ENCODE results near the gene EXOC4.

EXOC4 gene

DNA sequence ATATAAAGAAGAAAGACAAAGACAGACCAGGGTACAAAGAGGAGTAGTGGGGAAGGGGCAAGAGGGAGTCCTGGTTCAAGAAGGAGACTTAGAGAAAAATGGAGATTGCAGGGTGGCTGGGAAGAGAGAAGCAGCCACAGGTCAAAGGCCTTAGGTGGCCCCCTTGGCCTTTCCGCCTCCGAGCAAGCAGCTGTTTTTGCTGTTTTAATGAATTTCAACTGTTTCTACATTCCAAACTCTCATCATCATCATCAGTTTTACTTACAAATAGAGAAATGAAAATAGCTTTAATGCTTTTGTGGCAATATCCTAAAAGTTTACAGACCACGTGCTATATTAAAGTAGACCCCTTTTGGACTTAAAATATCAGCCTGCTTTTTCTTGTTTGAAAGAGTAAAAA is 399.7 kb downstream of the EXOC4 start:
- no peak overlapping the region for H3K27ac ChIP-seq (ENCODE audit: low read depth, low read length, severe bottlenecking)

DNA sequence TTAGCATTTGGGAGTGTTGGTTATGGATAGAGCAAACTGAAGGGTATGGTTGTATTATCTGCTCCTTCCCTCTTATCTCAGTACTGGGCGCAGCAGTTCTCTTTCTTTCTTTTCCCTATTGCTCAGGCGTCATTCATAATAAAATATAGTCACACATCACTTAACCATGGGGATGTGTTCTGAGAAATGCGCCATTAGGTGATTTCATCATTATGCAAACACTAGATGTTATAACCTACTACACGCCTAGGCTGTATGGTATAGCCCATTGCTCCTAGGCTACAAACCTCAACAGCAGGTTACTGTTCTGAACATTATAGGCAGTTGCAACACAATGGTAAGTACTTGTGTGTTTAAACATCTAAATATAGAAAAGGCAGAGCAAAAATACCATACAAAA is 401.7 kb downstream of the EXOC4 start:
- no peaks in the 10 kb centered on the region for H3K9me3 ChIP-seq (ENCODE audit: control insufficient read depth, low read length)
- WGBS, 2 experiments (ENCODE audit: insufficient coverage in 2 of 2), result 100% methylated on average over 1 to 2 of the region's 4 CpGs
- H3K4me1 ChIP-seq (ENCODE audit: control insufficient read depth, insufficient read depth, low read length, poor library complexity, severe bottlenecking), result no peaks in the 10 kb centered on the region
- no peak overlapping the region for H3K4me3 ChIP-seq (ENCODE audit: extremely low read depth, insufficient read depth, low read length, poor library complexity, severe bottlenecking)
- no peak overlapping the region for H3K27ac ChIP-seq (ENCODE audit: low read depth, low read length, severe bottlenecking)
- H3K36me3 ChIP-seq (ENCODE audit: control insufficient read depth, insufficient read depth, low read length), result no peaks in the 10 kb centered on the region

More for the DNA sequence above, 399.7 kb downstream of the EXOC4 start:
- H3K9me3 ChIP-seq (ENCODE audit: control insufficient read depth, low read length), result no peaks in the 10 kb centered on the region
- WGBS, 2 experiments (ENCODE audit: insufficient coverage in 2 of 2), result 100% methylated on average over 1 of the region's 3 CpGs; no CpG with 5 or more reads in 1 of the 2 experiments
- no peak overlapping the region for H3K4me3 ChIP-seq (ENCODE audit: extremely low read depth, insufficient read depth, low read length, poor library complexity, severe bottlenecking)
- no peaks in the 10 kb centered on the region for H3K4me1 ChIP-seq (ENCODE audit: control insufficient read depth, insufficient read depth, low read length, poor library complexity, severe bottlenecking)
- no peaks in the 10 kb centered on the region for H3K36me3 ChIP-seq (ENCODE audit: control insufficient read depth, insufficient read depth, low read length)

DNA sequence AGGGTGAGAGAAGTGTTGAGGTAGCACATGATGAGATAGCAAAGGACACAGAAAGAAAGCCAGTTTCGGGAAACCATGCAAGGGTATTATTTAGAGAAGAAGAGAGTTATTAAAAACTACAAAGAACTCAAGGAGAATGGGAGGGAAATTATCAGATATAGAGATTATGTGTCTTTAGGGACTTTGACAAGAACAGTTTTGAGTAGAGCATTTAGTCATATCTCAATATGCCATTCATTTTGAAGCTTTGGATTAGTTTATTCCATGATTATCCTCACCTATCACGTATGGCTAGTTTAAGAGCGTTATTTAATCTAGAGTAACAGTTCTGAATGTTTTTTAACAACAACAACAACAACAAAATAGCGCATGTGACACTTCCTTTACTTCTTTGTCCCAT is 409.4 kb downstream of the EXOC4 start:
- H3K4me1 ChIP-seq (ENCODE audit: control insufficient read depth, insufficient read depth, low read length, poor library complexity, severe bottlenecking), result no peaks in the 10 kb centered on the region
- no peak overlapping the region for H3K4me3 ChIP-seq (ENCODE audit: extremely low read depth, insufficient read depth, low read length, poor library complexity, severe bottlenecking)
- 83 to 90% methylated on average over 1 of the region's 4 CpGs for WGBS, 2 experiments (ENCODE audit: insufficient coverage in 2 of 2)
- H3K9me3 ChIP-seq (ENCODE audit: control insufficient read depth, low read length), result no peaks in the 10 kb centered on the region
- no peaks in the 10 kb centered on the region for H3K36me3 ChIP-seq (ENCODE audit: control insufficient read depth, insufficient read depth, low read length)
- no peak overlapping the region for H3K27ac ChIP-seq (ENCODE audit: low read depth, low read length, severe bottlenecking)

DNA sequence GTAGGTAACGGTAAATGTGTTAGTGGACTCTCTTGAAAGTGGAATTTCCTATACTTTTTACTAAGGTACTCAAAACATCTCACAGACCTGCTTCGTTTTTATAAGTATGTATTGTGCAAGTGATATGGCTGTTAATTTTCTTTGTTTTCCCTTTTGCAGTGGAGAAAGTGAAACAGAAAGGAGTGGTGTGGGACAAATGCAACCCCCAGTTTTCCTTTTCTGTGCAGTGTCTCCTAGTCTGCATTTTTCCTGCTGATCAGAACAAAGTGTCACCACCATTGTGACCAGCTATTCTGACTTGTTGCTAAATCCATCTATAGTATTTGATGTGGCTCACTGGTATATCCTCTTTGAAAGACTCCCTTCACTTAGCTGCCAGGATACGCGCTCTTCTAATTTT is 410.0 kb downstream of the EXOC4 start:
- H3K36me3 ChIP-seq (ENCODE audit: control insufficient read depth, insufficient read depth, low read length), result no peaks in the 10 kb centered on the region
- H3K9me3 ChIP-seq (ENCODE audit: control insufficient read depth, low read length), result no peaks in the 10 kb centered on the region
- H3K27ac ChIP-seq (ENCODE audit: low read depth, low read length, severe bottlenecking), result no peak overlapping the region
- H3K4me3 ChIP-seq (ENCODE audit: extremely low read depth, insufficient read depth, low read length, poor library complexity, severe bottlenecking), result no peak overlapping the region
- WGBS, 2 experiments (ENCODE audit: insufficient coverage in 2 of 2), result 91 to 100% methylated on average over 2 of the region's 4 CpGs
- H3K4me1 ChIP-seq (ENCODE audit: control insufficient read depth, insufficient read depth, low read length, poor library complexity, severe bottlenecking), result no peaks in the 10 kb centered on the region

DNA sequence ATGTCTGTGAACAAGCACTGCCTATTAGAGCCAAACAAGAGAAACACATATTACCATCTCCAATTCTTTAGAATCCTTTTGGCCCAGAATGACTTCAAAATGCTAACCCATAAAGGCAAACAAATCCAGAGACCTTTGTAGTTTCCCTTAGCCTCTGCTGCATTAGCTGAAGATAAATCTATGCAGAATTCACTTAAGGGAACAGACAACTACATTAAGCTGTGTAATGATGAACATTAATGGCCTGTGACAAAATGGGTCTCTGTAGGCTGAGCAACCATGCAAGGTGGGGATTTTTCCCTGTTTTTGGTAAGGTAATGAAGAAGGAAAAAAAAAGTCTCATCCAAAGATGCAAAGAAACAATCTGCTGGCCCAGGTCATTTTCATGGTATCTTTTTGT is 411.6 kb downstream of the EXOC4 start:
- H3K4me3 ChIP-seq (ENCODE audit: extremely low read depth, insufficient read depth, low read length, poor library complexity, severe bottlenecking), result no peak overlapping the region
- H3K4me1 ChIP-seq (ENCODE audit: control insufficient read depth, insufficient read depth, low read length, poor library complexity, severe bottlenecking), result no peaks in the 10 kb centered on the region
- no peak overlapping the region for H3K27ac ChIP-seq (ENCODE audit: low read depth, low read length, severe bottlenecking)
- no peaks in the 10 kb centered on the region for H3K36me3 ChIP-seq (ENCODE audit: control insufficient read depth, insufficient read depth, low read length)
- H3K9me3 ChIP-seq (ENCODE audit: control insufficient read depth, low read length), result no peaks in the 10 kb centered on the region

DNA sequence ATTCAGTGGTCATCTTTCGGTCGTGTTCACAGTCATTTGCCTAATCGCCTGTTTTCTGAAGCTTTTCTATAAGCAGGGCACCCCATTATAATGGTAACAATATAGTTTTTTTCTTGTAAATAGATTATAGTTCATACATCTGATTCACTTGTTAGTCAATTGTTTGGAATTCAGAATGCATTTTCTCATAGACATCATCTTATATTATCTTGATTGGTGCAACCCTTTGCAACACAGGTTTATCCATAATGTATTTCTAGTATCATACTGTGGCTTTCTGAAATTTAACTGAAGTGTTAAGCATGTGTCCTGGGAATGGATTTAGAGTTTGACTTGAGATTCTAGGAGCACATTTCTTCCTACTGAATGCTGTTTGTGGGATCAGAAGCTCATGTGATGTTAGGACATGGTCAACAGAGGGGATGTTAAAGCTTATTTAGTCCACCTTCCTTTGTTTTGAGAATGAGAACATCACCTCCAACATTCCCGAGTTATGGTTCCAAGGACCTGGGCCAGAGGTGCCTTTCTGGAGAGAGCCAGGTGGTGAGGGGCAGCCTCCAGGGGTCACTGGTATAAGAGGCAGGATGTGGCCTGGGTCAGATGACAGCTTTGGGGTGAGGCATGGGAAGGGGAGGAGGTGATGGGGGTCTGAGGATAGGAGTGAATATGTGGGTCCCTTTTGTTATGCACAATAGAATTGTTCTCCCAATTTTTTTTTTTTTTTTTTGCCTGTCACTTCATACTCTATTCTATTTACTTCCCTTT is 415.6 kb downstream of the EXOC4 start:
- H3K36me3 ChIP-seq (ENCODE audit: control insufficient read depth, insufficient read depth, low read length), result no peaks in the 10 kb centered on the region

DNA sequence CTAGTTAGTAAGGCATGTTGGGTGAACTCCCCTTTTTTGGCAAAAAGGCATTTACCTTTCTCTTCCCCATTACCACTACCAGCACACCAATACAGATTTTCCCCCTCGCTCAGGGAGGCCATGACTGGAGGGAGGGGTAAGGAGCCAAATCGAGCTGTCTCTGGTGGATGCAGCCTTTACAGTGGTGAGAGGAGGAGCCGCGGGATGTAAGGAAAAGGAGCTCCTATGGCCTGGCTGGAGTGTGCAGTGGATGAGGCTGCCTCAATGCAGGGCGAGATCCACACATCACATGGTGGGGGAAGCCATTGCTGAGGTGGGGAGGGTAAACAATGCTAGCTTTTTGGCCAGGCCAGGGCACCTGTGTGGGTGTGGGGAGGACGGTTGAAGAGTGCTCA is 416.2 kb downstream of the EXOC4 start:
- 44 to 72% methylated on average over 2 to 4 of the region's 6 CpGs for WGBS, 2 experiments (ENCODE audit: insufficient coverage in 2 of 2)
- no peaks in the 10 kb centered on the region for H3K9me3 ChIP-seq (ENCODE audit: control insufficient read depth, low read length)
- H3K4me1 ChIP-seq (ENCODE audit: control insufficient read depth, insufficient read depth, low read length, poor library complexity, severe bottlenecking), result no peaks in the 10 kb centered on the region
- H3K4me3 ChIP-seq (ENCODE audit: extremely low read depth, insufficient read depth, low read length, poor library complexity, severe bottlenecking), result no peak overlapping the region
- H3K27ac ChIP-seq (ENCODE audit: low read depth, low read length, severe bottlenecking), result no peak overlapping the region
- H3K36me3 ChIP-seq (ENCODE audit: control insufficient read depth, insufficient read depth, low read length), result no peaks in the 10 kb centered on the region

More for the DNA sequence above, 415.6 kb downstream of the EXOC4 start:
- no peak overlapping the region for H3K4me3 ChIP-seq (ENCODE audit: extremely low read depth, insufficient read depth, low read length, poor library complexity, severe bottlenecking)
- no peaks in the 10 kb centered on the region for H3K9me3 ChIP-seq (ENCODE audit: control insufficient read depth, low read length)
- 100% methylated on average over 1 of the region's 4 CpGs; no CpG with 5 or more reads in 1 of the 2 experiments for WGBS, 2 experiments (ENCODE audit: insufficient coverage in 2 of 2)
- H3K4me1 ChIP-seq (ENCODE audit: control insufficient read depth, insufficient read depth, low read length, poor library complexity, severe bottlenecking), result no peaks in the 10 kb centered on the region
- no peak overlapping the region for H3K27ac ChIP-seq (ENCODE audit: low read depth, low read length, severe bottlenecking)

DNA sequence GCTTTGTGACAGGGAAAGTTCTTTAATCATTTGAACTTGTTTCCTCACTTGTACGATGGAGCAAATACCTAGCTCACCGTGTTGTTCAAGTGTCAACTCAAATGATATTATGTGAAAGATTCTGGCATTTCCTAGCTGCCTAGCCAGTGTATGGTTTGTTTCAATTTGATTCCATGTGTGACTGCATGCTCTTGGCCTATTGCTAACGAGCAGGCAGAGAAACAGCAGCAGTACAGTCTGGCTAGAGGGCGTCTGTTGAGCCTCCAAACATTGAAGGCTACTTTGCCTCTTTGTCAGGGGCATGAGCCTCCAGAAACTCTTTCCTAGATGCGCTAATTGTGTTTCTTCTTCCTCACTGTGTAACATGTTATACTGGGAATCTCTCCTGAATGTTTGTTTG is 417.4 kb downstream of the EXOC4 start:
- 90 to 92% methylated on average over 4 of the region's 5 CpGs for WGBS, 2 experiments (ENCODE audit: insufficient coverage in 2 of 2)
- no peaks in the 10 kb centered on the region for H3K4me1 ChIP-seq (ENCODE audit: control insufficient read depth, insufficient read depth, low read length, poor library complexity, severe bottlenecking)
- no peak overlapping the region for H3K4me3 ChIP-seq (ENCODE audit: extremely low read depth, insufficient read depth, low read length, poor library complexity, severe bottlenecking)
- H3K36me3 ChIP-seq (ENCODE audit: control insufficient read depth, insufficient read depth, low read length), result no peaks in the 10 kb centered on the region
- no peak overlapping the region for H3K27ac ChIP-seq (ENCODE audit: low read depth, low read length, severe bottlenecking)
- H3K9me3 ChIP-seq (ENCODE audit: control insufficient read depth, low read length), result no peaks in the 10 kb centered on the region

DNA sequence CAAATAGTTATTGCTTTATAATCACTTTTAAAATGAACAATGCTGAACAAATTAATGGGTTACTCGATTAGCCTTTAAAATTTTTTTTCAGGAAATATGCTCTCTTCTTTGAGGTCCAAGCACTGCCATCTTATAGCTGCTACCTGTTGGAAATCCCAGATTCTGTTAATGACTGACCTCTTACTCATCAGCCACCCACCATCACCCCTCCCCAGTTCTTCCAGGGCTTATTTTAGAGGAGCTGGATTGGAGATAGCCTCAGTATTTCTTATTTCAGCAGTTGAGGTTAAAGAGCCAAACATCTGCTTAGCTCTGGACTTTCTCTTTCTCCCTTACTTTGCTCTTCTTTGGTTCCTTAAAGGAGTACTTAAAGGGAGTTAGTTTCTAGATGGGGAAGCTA is 420.0 kb downstream of the EXOC4 start:
- no peaks in the 10 kb centered on the region for H3K36me3 ChIP-seq (ENCODE audit: control insufficient read depth, insufficient read depth, low read length)
- H3K4me3 ChIP-seq (ENCODE audit: extremely low read depth, insufficient read depth, low read length, poor library complexity, severe bottlenecking), result no peak overlapping the region
- no peaks in the 10 kb centered on the region for H3K4me1 ChIP-seq (ENCODE audit: control insufficient read depth, insufficient read depth, low read length, poor library complexity, severe bottlenecking)
- no CpG with 5 or more reads among the region's 1 CpG for WGBS, 2 experiments (ENCODE audit: insufficient coverage in 2 of 2)
- H3K9me3 ChIP-seq (ENCODE audit: control insufficient read depth, low read length), result no peaks in the 10 kb centered on the region
- H3K27ac ChIP-seq (ENCODE audit: low read depth, low read length, severe bottlenecking), result no peak overlapping the region

DNA sequence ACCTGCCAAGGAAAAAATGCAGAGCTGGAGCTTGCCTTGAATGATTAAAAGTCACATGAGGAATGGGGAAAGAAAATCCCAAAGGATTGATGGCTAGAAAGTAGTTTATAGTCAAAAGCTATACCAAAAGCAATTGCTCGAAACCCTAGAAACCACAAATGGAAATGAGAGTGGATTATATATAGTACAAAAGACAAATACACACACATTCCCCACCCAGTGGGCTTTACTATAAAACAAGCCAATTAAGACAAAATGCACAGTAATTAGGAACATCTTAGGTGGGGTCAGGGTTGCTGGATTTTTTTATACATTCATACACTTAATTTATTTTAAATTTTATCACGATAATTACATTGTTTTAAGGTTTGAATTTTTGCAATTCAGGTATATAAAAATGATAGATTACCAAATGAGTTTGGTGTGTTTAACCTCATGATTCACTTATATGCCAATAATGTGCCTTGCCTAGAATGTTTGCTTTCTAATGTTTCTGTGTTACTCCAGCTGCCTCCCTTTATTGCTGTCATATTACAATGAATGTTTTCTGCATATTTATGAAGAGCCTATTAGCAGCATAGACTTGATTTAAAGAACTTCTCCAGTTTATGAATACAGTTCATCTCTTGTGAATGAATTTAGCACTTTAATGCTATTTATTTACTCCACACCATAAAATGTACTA is 421.3 kb downstream of the EXOC4 start:
- Histone ChIP-seq H3K4me3 (ENCODE audit: extremely low read depth, insufficient read depth, low read length, poor library complexity, severe bottlenecking) (no peak overlapping the region), H3K9me3 (ENCODE audit: control insufficient read depth, low read length) (no peaks in the 10 kb centered on the region), H3K4me1 (ENCODE audit: control insufficient read depth, insufficient read depth, low read length, poor library complexity, severe bottlenecking) (no peaks in the 10 kb centered on the region), H3K36me3 (ENCODE audit: control insufficient read depth, insufficient read depth, low read length) (no peaks in the 10 kb centered on the region), H3K27ac (ENCODE audit: low read depth, low read length, severe bottlenecking) (no peak overlapping the region)
- no CpG with 5 or more reads among the region's 2 CpGs for WGBS, 2 experiments (ENCODE audit: insufficient coverage in 2 of 2)
